Activated CD4-positive, alpha-beta T cell treated with anti-CD3 and anti-CD28 coated beads, Interleukin-2, Interleukin-6, amounts not matched to agents 100 ng/mL and 50 ng/mL, durations not matched to agents 16 hours and 8 hours (primary cell): ENCODE data around the gene BRINP1.

Experiments used
- DNase-seq: peaks from one replicate; pipeline ENCODE4 v3.0.0-alpha.2; 2020

BRINP1 gene

GRCh38 chr9:119273984-119274665, 95.1 kb downstream of the BRINP1 start:
- DNase-seq = no peak

GRCh38 chr9:119273325-119273904, 95.8 kb downstream of the BRINP1 start:
- DNase-seq = no peak

GRCh38 chr9:119272500-119273211, 96.6 kb downstream of the BRINP1 start:
- no peak for DNase-seq

GRCh38 chr9:119268985-119269384, 100.2 kb downstream of the BRINP1 start:
- no peak for DNase-seq

GRCh38 chr9:119264165-119264564, 105.1 kb downstream of the BRINP1 start:
- no peak for DNase-seq

- DNase-seq = no peak
Observed at GRCh38 chr9:119257592-119257991, 111.6 kb downstream of the BRINP1 start.

GRCh38 chr9:119255116-119255515, 114.1 kb downstream of the BRINP1 start:
- no peak for DNase-seq

- no peak for DNase-seq
Observed at GRCh38 chr9:119252671-119253299, 116.5 kb downstream of the BRINP1 start.

GRCh38 chr9:119251936-119252335, 117.3 kb downstream of the BRINP1 start:
- no peak for DNase-seq

GRCh38 chr9:119250730-119251129, 118.5 kb downstream of the BRINP1 start:
- no peak for DNase-seq

- DNase-seq = no peak
Observed at GRCh38 chr9:119240546-119240945, 128.7 kb downstream of the BRINP1 start.

- no peak for DNase-seq
Observed at GRCh38 chr9:119234636-119235035, 134.6 kb downstream of the BRINP1 start.

- DNase-seq = no peak
Observed at GRCh38 chr9:119227422-119227821, 141.8 kb downstream of the BRINP1 start.

- DNase-seq = no peak
Observed at GRCh38 chr9:119224431-119224830, 144.8 kb downstream of the BRINP1 start.

GRCh38 chr9:119221276-119221675, 148.0 kb downstream of the BRINP1 start:
- DNase-seq = no peak

GRCh38 chr9:119218293-119218692, 150.9 kb downstream of the BRINP1 start:
- DNase-seq = no peak

- no peak for DNase-seq
Observed at GRCh38 chr9:119216651-119217331, 152.4 kb downstream of the BRINP1 start.

GRCh38 chr9:119215651-119216050, 153.6 kb downstream of the BRINP1 start:
- DNase-seq = no peak

- DNase-seq = no peak
Observed at GRCh38 chr9:119213471-119213870, 155.8 kb downstream of the BRINP1 start.

- DNase-seq = no peak
Observed at GRCh38 chr9:119197893-119198607, 171.2 kb downstream of the BRINP1 start.

- DNase-seq = no peak
Observed at GRCh38 chr9:119195521-119195920, 173.7 kb downstream of the BRINP1 start.

GRCh38 chr9:119185298-119185697, 183.9 kb downstream of the BRINP1 start:
- no peak for DNase-seq
